Trophoblast cell (in vitro differentiated cells and primary cell): ENCODE measurements around the gene GSTA5.
"Not testable (repeated sequence)": the region's sequence is repeated elsewhere in the genome, so short reads cannot be mapped to it uniquely, and the experiment has no call there.

ENCODE experiments used
- DNase-seq, 2 donors: peaks; one replicate each; pipeline ENCODE4 v3.0.0-alpha.2; 2016
- H2AFZ ChIP-seq: 2 replicates; pipeline ENCODE4 v1.6.1; 2013; ENCODE audit warnings: low read length, moderate library complexity, mild to moderate bottlenecking; ENCODE audit not compliant: insufficient read depth, poor library complexity
- H2AK5ac ChIP-seq: 2 replicates; pipeline ENCODE4 v1.6.1; 2013; ENCODE audit warnings: mild to moderate bottlenecking, low read length
- H2BK120ac ChIP-seq: 2 replicates; pipeline ENCODE4 v1.6.1; 2013; ENCODE audit warnings: low read length, mild to moderate bottlenecking, moderate library complexity; ENCODE audit not compliant: insufficient read depth, poor library complexity
- H2BK12ac ChIP-seq: 2 replicates; pipeline ENCODE4 v1.6.1; 2013; ENCODE audit warnings: mild to moderate bottlenecking, low read length, moderate library complexity
- H2BK5ac ChIP-seq: 2 replicates; pipeline ENCODE4 v1.6.1; 2013; ENCODE audit warnings: low read length, low read depth, moderate library complexity, mild to moderate bottlenecking; ENCODE audit not compliant: poor library complexity
- H3K14ac ChIP-seq: 2 replicates; pipeline ENCODE4 v1.6.1; 2013; ENCODE audit warnings: mild to moderate bottlenecking, low read length
- H3K18ac ChIP-seq: 2 replicates; pipeline ENCODE4 v1.6.1; 2013; ENCODE audit warnings: mild to moderate bottlenecking, low read length
- H3K23ac ChIP-seq: 2 replicates; pipeline ENCODE4 v1.6.1; 2013; ENCODE audit warnings: low read length
- H3K27ac ChIP-seq: 2 replicates; pipeline ENCODE4 v1.5.1; 2013; ENCODE audit warnings: low read depth, mild to moderate bottlenecking, inconsistent platforms, low read length, moderate library complexity
- H3K27me3 ChIP-seq: 2 replicates; pipeline ENCODE4 v1.6.1; 2013; ENCODE audit warnings: inconsistent platforms, mild to moderate bottlenecking, low read length, moderate library complexity; ENCODE audit not compliant: insufficient read depth
- H3K36me3 ChIP-seq, 2 experiments: 1 replicate in 1 of 2; 2 replicates in 1 of 2; pipeline ENCODE4 v1.6.1; 2013; ENCODE audit warnings: low read length in 2 of 2, mild to moderate bottlenecking in 2 of 2, moderate library complexity in 1 of 2; ENCODE audit not compliant: insufficient read depth in 2 of 2, control insufficient read depth in 1 of 2
- H3K4ac ChIP-seq: 2 replicates; pipeline ENCODE4 v1.6.1; 2013; ENCODE audit warnings: low read depth, mild to moderate bottlenecking, low read length, moderate library complexity
- H3K4me1 ChIP-seq, 2 experiments: 1 replicate in 1 of 2; 2 replicates in 1 of 2; pipeline ENCODE4 v1.6.1; 2013; ENCODE audit warnings: low read length in 2 of 2, mild to moderate bottlenecking in 2 of 2, moderate library complexity in 1 of 2; ENCODE audit not compliant: insufficient read depth in 2 of 2, control insufficient read depth in 1 of 2
- H3K4me2 ChIP-seq: 2 replicates; pipeline ENCODE4 v1.6.1; 2013; ENCODE audit warnings: inconsistent platforms, mild to moderate bottlenecking, low read length, moderate library complexity
- H3K4me3 ChIP-seq: 2 replicates; pipeline ENCODE4 v1.5.1; 2013; ENCODE audit warnings: mild to moderate bottlenecking, low read depth, low read length, inconsistent platforms
- H3K79me1 ChIP-seq: one replicate; pipeline ENCODE4 v1.6.1; 2013; ENCODE audit warnings: low read length
- H3K79me2 ChIP-seq: 2 replicates; pipeline ENCODE4 v1.6.1; 2013; ENCODE audit warnings: low read length, mild to moderate bottlenecking; ENCODE audit not compliant: control insufficient read depth, insufficient read depth, poor library complexity
- H3K9ac ChIP-seq: 2 replicates; pipeline ENCODE4 v1.6.1; 2013; ENCODE audit warnings: mild to moderate bottlenecking, low read length
- H3K9me3 ChIP-seq: 2 replicates; pipeline ENCODE4 v1.6.1; 2013; ENCODE audit warnings: low read depth, mild to moderate bottlenecking, control low read depth, inconsistent platforms, low read length; ENCODE audit not compliant: insufficient read depth
- H4K12ac ChIP-seq: 2 replicates; pipeline ENCODE4 v1.6.1; 2013; ENCODE audit warnings: low read depth, mild to moderate bottlenecking, low read length, moderate library complexity
- H4K8ac ChIP-seq: 2 replicates; pipeline ENCODE4 v1.6.1; 2013; ENCODE audit warnings: low read depth, mild to moderate bottlenecking, low read length, moderate library complexity
- H4K91ac ChIP-seq: one replicate; pipeline ENCODE4 v1.6.1; 2013; ENCODE audit warnings: low read depth, mild to moderate bottlenecking, low read length, moderate library complexity
- WGBS: extraction: QIAGEN DNeasy Blood & Tissue Kit; methylation state at CpG from one replicate; pipeline ENCODE4 v1.1.7; 2013; ENCODE audit warnings: missing lambda C conversion rate; ENCODE audit not compliant: insufficient read length, insufficient coverage; ENCODE audit errors: extremely low coverage; 5-methylcytosine and 5-hydroxymethylcytosine counted together

GSTA5 gene

DNA sequence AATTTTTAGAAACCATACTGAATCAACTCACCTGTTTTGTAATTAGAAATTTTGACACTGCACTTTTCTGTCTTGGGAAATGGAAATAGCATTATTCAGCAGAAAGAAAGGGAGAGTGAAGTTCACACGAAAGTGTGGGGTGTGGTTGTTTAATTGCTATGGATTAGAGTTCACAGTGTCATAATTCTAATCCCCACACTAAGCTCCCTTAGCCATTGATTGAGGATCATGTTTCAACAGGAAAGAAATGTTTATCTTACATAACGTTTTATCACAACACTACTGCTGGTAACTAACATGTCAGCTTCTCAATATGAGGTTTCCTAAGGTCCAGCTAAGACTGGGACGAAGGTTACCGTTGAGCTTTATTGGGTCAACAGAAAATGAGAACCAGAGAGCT is 31.4 kb upstream of the GSTA5 start:
- Histone ChIP-seq H2BK120ac (no peak overlapping the region), H4K12ac (no peak overlapping the region), H3K4me2 (no peak overlapping the region), H3K9me3 (no peaks in the 10 kb centered on the region), H3K4ac (no peak overlapping the region), H4K91ac (no peak overlapping the region), H2BK12ac (no peak overlapping the region), H2BK5ac (no peak overlapping the region), H3K79me1 (no peaks in the 10 kb centered on the region), H3K36me3 (no peaks in the 10 kb centered on the region), H4K8ac (no peak overlapping the region), H3K23ac (no peak overlapping the region), H3K79me2 (no peaks in the 10 kb centered on the region), H3K4me1 (no peaks in the 10 kb centered on the region), H3K9ac (no peak overlapping the region), H2AFZ (no peak overlapping the region), H3K27me3 (no peaks in the 10 kb centered on the region), H3K27ac (no peak overlapping the region), H3K18ac (no peak overlapping the region), H3K4me3 (no peak overlapping the region), H2AK5ac (no peak overlapping the region), H3K14ac (no peak overlapping the region)
- no peak for DNase-seq
- WGBS: no CpG with 5 or more reads among the region's 4 CpGs

DNA sequence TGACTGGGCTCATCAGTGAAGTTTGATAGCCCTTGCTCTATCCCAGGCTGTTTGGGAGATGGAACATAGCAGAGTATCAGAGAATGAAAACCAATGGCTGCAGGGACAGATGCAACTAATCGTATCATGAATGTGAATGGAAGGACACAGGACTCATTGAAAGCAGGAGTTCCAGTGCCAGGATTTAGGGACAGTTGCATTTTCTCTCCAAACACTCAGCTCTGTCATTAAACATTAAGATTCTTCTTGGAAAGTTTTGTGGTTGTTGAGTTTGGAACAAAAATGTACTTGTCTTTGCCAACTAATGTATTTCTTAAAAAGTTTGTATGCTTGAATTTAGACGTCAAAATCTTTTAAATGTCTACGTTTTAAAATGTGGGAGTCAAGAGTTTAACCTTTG is 31.0 kb upstream of the GSTA5 start:
- Histone ChIP-seq H3K9me3 (no peaks in the 10 kb centered on the region), H2AK5ac (no peak overlapping the region), H4K12ac (no peak overlapping the region), H3K18ac (no peak overlapping the region), H2BK5ac (no peak overlapping the region), H2BK12ac (no peak overlapping the region), H3K79me1 (no peaks in the 10 kb centered on the region), H3K36me3 (no peaks in the 10 kb centered on the region), H3K4me2 (no peak overlapping the region), H3K27ac (no peak overlapping the region), H2AFZ (no peak overlapping the region), H4K91ac (no peak overlapping the region), H3K4me1 (no peaks in the 10 kb centered on the region), H3K14ac (no peak overlapping the region), H3K4ac (no peak overlapping the region), H3K9ac (no peak overlapping the region), H3K23ac (no peak overlapping the region), H2BK120ac (no peak overlapping the region), H4K8ac (no peak overlapping the region), H3K27me3 (no peaks in the 10 kb centered on the region), H3K4me3 (no peak overlapping the region), H3K79me2 (no peaks in the 10 kb centered on the region)
- WGBS: no CpG with 5 or more reads among the region's 3 CpGs
- DNase-seq: no peak

DNA sequence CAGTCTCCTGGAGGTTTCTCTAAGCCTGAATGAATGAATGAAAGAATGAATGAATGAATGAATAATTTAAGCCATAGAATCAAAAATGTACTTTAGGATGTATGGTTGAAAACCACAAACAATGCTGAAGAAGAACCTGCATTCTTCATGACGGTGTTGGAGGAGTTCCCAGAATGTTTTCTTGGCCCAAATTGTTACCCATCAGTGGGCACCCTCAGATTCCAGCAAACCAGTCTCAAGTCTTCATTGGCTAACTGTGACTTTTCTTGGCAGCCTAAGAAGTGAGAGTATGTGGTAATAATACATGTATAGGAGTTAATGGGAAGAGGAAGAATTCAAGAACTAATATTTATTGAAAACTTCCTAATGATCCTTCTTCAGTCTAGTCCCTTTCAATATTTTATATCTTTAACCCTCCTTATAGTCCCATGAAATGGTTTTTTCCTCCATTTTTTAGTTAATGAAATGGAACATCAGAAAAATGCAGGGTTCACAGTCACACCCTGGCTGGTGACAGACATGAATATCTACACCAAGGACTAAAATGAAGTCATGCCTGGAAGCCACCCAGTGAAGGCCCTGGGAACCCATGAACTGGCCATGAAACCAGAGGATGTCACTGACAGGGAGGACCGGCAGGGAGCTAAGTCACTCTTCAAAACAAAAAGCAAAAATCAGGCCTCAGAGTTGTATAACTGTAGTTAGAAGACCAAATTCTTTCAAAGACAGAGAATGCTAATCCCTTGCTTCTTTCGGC is 29.9 kb upstream of the GSTA5 start:
- H3K4me2 ChIP-seq, H2BK120ac ChIP-seq, H3K9me3 ChIP-seq, H3K4me1 ChIP-seq, H3K23ac ChIP-seq, H3K27me3 ChIP-seq, H3K79me2 ChIP-seq, H4K12ac ChIP-seq, H3K14ac ChIP-seq, H2AK5ac ChIP-seq, H2AFZ ChIP-seq, H4K8ac ChIP-seq, H3K18ac ChIP-seq, H3K4ac ChIP-seq, H4K91ac ChIP-seq, H3K4me3 ChIP-seq, H2BK5ac ChIP-seq, H3K79me1 ChIP-seq, H2BK12ac ChIP-seq, DNase-seq, H3K36me3 ChIP-seq, H3K27ac ChIP-seq, H3K9ac ChIP-seq: not testable (repeated sequence)
- no CpG with 5 or more reads among the region's 3 CpGs for WGBS

DNA sequence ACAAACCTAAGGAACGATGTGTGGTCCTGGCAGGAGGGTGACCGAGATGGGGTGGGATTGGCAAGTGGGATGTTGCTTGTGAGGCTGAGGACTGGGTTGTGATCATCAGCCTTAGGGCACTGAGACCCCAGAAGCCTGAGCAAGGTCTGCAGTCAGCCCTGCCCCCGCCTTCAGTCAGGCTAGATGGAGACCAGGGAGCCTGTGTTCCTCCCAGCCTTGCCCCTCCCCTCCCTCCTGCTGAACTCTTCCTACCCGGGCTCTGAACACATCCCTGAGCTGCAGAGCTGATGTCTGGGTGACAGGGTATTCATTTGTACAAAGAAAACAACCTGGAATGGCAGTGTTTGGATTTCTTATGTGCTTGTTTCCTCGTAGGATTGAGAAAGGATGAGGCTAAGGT is 28.3 kb upstream of the GSTA5 start:
- H4K12ac ChIP-seq, H4K8ac ChIP-seq, H4K91ac ChIP-seq, H2AFZ ChIP-seq, H3K14ac ChIP-seq, H3K9me3 ChIP-seq, H2AK5ac ChIP-seq, H2BK5ac ChIP-seq, H3K4me1 ChIP-seq, H3K27me3 ChIP-seq, H3K9ac ChIP-seq, H3K27ac ChIP-seq, H3K79me2 ChIP-seq, H3K4me2 ChIP-seq, H3K36me3 ChIP-seq, H2BK12ac ChIP-seq, H3K79me1 ChIP-seq, H2BK120ac ChIP-seq, DNase-seq, H3K4ac ChIP-seq, H3K18ac ChIP-seq, H3K23ac ChIP-seq, H3K4me3 ChIP-seq: not testable (repeated sequence)
- no CpG with 5 or more reads among the region's 5 CpGs for WGBS
